Skeletal muscle tissue (tissue), 4 donors: ENCODE measurements around the gene CHRNA4. TPM values are rescaled to one million over a fixed set of nuclear protein-coding genes. Genes with fewer than 3 reads are reported as not detected.

Experiments used
- H3K27ac ChIP-seq: one replicate; pipeline ENCODE4 v1.7.0; 2013; ENCODE audit warnings: mild to moderate bottlenecking, low read depth, low read length, inconsistent platforms
- H3K27me3 ChIP-seq, 3 donors: one replicate each; pipeline ENCODE4 v1.7.0; 2013; ENCODE audit warnings: low read length in 3 of 3; ENCODE audit not compliant: control insufficient read depth in 3 of 3, insufficient read depth in 3 of 3
- H3K36me3 ChIP-seq, 3 donors: one replicate each; pipeline ENCODE4 v1.7.0; 2013; ENCODE audit warnings: low read length in 3 of 3; ENCODE audit not compliant: control insufficient read depth in 3 of 3, insufficient read depth in 3 of 3
- H3K4me1 ChIP-seq, 3 donors: one replicate each; pipeline ENCODE4 v1.7.0; 2013; ENCODE audit warnings: low read length in 3 of 3, mild to moderate bottlenecking in 3 of 3; ENCODE audit not compliant: control insufficient read depth in 3 of 3, insufficient read depth in 3 of 3
- H3K4me3 ChIP-seq, 3 donors: one replicate each; pipeline ENCODE4 v1.7.0; 2013; ENCODE audit warnings: low read length in 3 of 3
- H3K9ac ChIP-seq, 3 donors: one replicate each; pipeline ENCODE4 v1.7.0; 2013; ENCODE audit warnings: low read length in 3 of 3, mild to moderate bottlenecking in 3 of 3, moderate library complexity in 2 of 3, low read depth in 1 of 3
- H3K9me3 ChIP-seq, 3 donors: one replicate each; pipeline ENCODE4 v1.7.0; 2013; ENCODE audit warnings: low read length in 3 of 3; ENCODE audit not compliant: control insufficient read depth in 3 of 3
- total RNA-seq: library from RNA; depleted of rRNA; stranded (reverse); fragments of >200 nt; gene quantifications from one replicate; pipeline ENCODE4 v1.2.3, GENCODE V29; 2014
- donor health status: Osteomylitis.

Gene CHRNA4
- total RNA-seq, 1 donor from 2014 or later, result 0.52 TPM

DNA sequence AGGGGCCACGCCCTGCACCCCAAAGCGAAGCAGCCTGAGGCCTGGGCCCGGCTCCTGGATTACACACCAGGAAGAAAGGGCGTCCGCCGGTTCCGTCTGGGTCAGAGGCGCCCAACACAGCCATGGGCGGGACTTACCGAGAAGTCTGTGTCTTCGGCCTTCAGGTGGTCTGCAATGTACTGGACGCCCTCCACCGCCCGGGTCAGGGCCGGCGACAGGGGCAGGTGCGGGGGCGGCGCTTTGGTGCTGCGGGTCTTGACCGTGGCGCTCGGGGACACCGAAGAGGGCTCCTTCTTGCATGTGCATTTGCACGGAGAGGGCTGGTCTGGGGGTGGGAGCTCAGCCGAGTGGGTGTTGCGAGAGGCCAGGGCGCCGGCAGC lies 11.6 kb downstream of the CHRNA4 start:
- H3K4me1 ChIP-seq, result peaks cover 0 to 4% (median 0%) of the 10 kb centered on the region in 3 donors
- H3K27ac ChIP-seq, result no peak overlapping the region
- H3K9me3 ChIP-seq, result no peaks in the 10 kb centered on the region
- no peak overlapping the region for H3K9ac ChIP-seq
- H3K36me3 ChIP-seq, result no peaks in the 10 kb centered on the region
- peaks cover 30 to 60% (median 55%) of the 10 kb centered on the region in 3 donors for H3K27me3 ChIP-seq
- H3K4me3 ChIP-seq, result no peak overlapping the region

DNA sequence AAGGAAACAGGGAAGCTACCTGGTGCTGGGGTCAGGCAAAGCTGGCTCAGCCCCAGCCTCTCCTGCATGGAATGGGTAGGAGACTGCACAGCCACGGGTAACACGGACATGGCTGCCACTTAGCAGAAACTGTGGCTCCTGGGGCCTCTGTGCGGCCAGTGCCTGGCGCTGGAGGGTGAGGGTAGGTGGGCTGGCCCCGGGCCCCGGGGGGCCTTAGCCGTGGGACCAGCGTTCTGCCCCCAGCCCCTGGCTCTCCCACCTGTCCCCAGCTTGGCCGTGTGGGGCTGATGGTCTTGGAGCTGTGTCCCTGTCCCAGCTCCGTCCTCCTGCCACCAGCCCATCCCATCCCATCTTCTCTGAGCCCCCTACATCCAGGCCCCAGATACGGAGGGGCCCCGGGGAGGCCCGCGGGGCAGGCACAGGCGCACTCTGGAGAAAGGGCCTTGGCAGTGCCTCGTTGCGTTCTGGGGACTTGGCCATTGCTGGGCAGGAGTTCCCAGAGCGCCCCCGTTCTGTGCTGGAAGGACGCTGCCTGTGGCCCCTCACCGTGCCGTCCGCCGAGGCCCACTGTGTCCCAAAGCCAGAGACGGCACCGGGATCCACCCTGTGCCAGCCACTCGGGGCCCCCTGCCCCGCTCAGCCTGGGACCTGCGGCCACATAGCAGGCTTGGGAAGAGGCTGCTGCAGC lies 12.2 kb downstream of the CHRNA4 start:
- no peak overlapping the region for H3K4me3 ChIP-seq
- H3K9ac ChIP-seq, result no peak overlapping the region
- peaks cover 0 to 4% (median 0%) of the 10 kb centered on the region in 3 donors for H3K4me1 ChIP-seq
- H3K27me3 ChIP-seq, result peaks cover 31 to 60% (median 58%) of the 10 kb centered on the region in 3 donors
- no peak overlapping the region for H3K27ac ChIP-seq
- H3K36me3 ChIP-seq, result no peaks in the 10 kb centered on the region
- no peaks in the 10 kb centered on the region for H3K9me3 ChIP-seq

DNA sequence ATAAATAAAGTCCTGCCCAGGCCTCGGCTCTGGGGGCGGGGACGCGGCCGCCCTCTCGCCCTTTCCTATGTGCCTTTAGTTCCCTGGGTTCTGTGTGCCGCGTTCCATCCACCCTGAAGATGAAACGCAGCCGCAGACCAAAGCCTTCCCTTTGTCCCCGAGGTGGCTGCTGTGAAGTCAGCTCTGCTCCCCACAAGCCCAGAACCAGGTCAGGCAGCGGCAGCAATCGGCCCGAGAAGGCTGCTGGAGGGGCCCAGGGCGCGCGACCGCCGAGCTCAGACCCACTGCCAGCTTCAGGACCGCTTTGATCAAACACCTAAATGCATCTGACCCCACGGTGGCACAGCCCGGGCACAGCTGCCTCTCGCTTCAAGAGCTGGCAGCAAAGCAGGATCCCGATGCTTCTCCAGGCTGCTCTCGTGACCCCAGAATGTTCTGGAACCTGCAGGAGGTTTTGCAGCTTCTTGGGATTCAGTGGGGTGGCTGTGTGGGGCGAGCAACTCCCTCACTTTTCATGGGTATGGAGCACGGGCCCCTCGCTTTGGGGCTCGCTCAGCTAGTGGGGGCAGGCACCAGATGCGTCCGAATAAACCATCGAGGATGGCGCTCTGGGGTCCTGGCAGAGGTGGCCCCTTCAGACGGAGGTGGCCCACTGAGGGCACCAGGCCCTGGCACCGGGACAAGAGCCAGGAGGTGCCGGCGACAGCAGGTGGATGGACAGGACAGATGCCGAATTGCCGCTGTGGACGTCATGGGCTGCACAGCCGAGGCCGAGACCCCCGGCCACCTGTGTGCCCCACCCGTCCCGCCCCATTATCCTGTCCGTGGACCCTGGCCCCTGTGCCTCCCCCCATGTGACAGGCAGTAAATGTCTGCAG lies 13.0 kb downstream of the CHRNA4 start:
- Histone ChIP-seq H3K9me3 (no peaks in the 10 kb centered on the region), H3K27me3 (peaks cover 38 to 67% (median 64%) of the 10 kb centered on the region in 3 donors), H3K36me3 (no peaks in the 10 kb centered on the region), H3K9ac (no peak overlapping the region), H3K4me1 (peaks cover 0 to 4% (median 0%) of the 10 kb centered on the region in 3 donors), H3K4me3 (no peak overlapping the region), H3K27ac (no peak overlapping the region)

DNA sequence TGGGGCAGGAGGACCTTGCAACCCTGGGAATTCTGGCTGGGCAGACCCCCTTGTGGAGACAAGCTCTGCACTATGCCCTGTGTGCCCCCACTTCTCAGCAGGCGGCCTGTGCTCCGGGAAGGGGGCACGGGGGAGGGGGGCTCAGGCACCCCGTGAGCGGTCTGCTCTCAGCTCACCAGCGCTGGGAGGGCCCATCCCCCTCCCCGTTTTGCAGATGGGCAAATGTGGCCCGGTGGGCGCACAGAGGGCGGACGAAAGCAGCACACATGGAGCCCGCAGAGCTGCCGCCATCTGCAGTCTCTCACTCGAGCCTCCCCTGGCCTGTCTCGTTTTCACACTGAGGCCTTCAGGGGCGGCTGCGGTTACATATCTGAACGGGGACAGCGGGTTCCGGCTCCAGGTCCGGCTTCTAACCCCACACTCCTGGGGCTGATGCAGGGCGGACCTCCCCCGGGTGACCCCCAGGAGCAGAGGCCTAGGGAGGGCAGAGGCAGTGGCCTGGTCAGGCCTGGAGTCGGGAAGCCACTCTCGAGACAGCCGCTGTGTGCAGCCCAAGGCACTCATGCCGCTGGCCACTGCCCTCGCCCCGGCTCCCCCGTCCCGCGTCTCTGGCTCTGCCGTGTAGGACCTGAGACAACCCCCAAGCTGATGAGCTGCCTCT lies 13.9 kb downstream of the CHRNA4 start:
- Histone ChIP-seq H3K27me3 (peaks cover 44 to 69% (median 63%) of the 10 kb centered on the region in 3 donors), H3K36me3 (no peaks in the 10 kb centered on the region), H3K9ac (no peak overlapping the region), H3K4me3 (no peak overlapping the region), H3K27ac (no peak overlapping the region), H3K4me1 (peaks cover 0 to 4% (median 0%) of the 10 kb centered on the region in 3 donors), H3K9me3 (no peaks in the 10 kb centered on the region)

DNA sequence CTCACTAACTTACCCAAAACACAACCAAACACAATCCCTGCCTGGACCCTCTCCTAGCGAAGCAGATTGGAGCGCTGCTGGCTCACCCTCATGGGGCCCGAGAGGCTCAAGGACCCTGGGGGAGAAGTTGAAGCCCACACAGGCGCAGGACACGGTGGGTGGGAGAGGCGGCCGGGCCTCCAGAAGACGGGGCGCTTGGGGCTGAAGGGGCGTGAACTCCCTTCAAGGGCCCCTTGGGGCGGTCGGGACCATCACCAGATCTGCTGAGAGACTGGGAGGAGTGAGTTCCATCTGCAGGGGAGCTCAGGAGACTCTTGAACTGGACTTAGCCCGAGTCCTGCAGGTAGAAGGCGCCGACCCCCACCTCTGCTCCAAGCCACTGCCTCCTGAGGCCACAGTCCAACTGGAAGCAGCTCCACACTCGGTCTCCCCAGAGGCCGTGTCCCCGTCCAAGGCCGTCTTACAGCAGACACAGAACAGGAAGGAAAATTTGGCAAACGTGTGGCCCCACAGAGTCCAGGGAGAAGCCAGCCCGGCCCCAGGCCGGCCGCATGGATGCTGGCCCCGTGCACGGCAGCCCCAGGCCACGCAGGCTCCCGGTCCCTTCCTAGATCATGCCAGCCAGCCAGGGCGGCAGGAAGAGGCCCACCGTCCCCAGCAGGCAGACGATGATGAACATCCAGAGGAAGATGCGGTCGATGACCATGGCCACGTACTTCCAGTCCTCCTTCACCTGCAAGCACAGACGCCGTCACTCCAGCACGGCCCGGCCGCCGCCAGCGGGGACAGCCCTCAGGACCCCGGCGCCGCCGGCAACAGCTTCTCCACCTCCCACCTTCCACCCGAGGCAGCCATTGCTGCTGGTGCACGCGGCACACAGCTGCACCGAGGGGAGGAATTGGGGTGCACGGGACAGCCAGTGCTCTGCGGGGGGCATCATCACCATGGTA lies 14.7 kb downstream of the CHRNA4 start:
- Histone ChIP-seq H3K27me3 (peaks cover 48 to 70% (median 65%) of the 10 kb centered on the region in 3 donors), H3K9ac (no peak overlapping the region), H3K4me1 (peaks cover 0 to 4% (median 0%) of the 10 kb centered on the region in 3 donors), H3K36me3 (no peaks in the 10 kb centered on the region), H3K9me3 (no peaks in the 10 kb centered on the region), H3K4me3 (no peak overlapping the region), H3K27ac (no peak overlapping the region)

DNA sequence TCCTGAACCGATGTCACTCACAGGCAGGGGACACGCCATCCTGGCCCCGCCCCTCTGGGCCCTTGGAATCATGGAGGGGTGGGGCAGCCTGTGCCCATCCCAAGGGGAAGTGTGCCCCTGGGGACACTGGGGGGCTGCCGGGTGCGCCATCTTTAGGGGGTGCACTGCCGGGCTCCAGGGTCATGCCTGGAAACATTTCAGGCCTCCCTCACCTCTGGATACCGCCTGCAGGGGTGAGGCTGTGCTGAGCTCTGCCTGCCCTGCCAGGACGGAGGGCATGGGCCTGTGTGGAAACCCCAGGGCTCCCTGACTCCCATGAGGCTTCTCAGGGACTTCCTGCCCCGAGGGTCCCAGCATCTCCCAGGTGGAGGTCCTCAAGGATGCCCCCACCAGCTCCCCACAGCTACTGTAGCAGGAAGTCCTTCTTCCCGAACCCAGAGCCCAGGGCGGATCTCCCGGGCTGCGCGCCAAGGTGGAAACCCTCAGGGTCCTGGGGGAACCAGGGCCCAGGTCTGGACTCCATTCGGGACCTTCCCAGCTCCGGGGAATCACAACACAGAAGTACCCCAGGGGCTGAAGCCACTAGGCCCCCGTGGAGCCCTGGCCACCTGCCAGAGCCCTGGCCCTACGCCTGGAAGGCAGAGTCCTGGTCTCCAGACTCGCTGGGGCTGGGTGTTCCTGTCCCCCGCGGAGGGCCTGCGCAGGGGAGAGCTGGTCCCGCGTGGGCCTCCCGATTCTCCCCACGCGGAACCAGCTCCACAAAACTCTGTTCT lies 15.6 kb downstream of the CHRNA4 start:
- no peaks in the 10 kb centered on the region for H3K36me3 ChIP-seq
- no peaks in the 10 kb centered on the region for H3K9me3 ChIP-seq
- H3K4me1 ChIP-seq, result peaks cover 0 to 4% (median 0%) of the 10 kb centered on the region in 3 donors
- H3K4me3 ChIP-seq, result no peak overlapping the region
- no peak overlapping the region for H3K27ac ChIP-seq
- H3K9ac ChIP-seq, result no peak overlapping the region
- peaks cover 56 to 70% (median 69%) of the 10 kb centered on the region in 3 donors for H3K27me3 ChIP-seq

DNA sequence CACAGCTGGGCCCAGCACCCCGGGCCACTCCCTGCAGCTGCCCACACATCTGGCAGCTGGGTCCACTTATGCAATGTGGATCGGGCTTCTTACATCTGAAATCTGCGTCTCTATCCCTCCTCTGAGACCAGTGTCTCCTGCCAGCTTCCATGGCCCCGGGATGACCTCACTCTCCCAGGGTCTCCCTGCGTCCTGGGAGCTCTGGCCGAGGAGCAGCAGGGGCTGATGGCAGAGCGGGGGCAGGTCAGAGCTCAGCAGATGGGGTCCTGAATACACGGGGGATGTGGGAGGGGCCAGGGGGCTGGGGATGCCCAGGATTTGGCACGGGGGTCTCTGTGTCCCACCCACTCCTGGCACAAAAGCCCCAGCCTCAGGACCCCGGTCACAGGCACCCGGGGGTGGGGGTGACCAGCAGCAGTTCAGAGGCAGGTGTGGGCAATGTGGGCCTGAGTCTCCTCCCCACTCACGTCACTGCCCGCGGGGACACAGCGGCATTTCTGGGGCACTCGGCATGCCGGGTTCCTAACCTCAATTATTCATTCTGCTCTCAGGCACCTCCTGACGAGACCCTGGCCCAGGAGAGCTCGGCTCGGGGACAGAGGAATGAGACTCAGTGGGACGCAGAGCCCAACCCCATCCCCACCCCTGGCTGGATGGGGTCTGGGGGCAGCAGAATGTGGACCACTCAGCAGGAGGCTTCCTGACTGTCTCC lies 16.4 kb downstream of the CHRNA4 start:
- Histone ChIP-seq H3K9ac (no peak overlapping the region), H3K9me3 (no peaks in the 10 kb centered on the region), H3K36me3 (no peaks in the 10 kb centered on the region), H3K27ac (no peak overlapping the region), H3K27me3 (peaks cover 56 to 70% (median 69%) of the 10 kb centered on the region in 3 donors), H3K4me1 (peaks cover 0 to 4% (median 0%) of the 10 kb centered on the region in 3 donors), H3K4me3 (no peak overlapping the region)

DNA sequence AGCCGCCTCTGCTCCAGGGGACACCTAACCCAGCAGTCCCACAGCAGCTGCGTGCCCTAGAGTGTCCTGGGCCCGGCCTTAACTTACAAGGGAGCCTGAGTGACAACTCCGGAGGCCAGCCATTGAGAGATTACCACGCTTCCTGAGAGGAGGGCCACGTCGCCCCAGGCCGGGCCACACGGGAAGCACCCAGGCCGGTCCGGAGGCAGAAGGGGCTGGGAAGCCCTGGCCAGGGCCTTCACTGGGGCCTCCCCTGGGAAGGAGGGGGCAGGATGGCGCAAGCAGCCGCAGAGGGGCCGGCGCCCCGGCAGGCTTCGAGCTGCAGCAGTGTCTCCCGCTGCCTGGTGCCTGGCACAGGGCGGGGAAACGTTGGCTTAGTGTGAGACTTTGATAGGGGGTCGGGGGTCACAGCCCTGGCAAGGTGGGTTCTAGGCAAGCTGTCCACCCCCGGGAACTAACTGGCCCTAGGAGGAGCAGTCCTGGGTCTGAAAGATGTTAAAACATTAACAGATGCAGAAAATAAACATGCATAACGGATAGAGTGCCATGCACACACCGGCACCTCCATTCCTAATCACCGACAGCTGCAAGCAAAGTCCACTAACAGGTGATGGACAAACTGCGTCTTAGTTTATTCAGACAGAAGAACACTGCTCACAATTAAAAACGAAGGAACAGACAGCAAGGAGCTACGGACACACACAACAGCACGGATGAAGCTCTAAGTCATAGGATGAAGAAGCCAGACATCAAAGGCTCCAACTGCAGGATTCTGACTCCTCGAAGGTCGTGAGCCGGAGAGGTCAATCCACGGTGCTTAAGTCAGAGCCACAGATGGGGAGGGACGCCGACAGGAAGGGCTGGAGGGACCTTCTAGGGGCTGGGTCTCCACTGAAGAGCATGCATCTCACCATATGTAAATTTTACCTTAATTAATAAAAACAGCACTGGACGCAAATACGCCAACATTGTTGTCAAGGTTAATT lies 17.4 kb downstream of the CHRNA4 start:
- no peaks in the 10 kb centered on the region for H3K36me3 ChIP-seq
- no peak overlapping the region for H3K9ac ChIP-seq
- no peak overlapping the region for H3K27ac ChIP-seq
- H3K9me3 ChIP-seq, result no peaks in the 10 kb centered on the region
- H3K4me3 ChIP-seq, result no peak overlapping the region
- peaks cover 56 to 66% (median 64%) of the 10 kb centered on the region in 3 donors for H3K27me3 ChIP-seq
- peaks cover 0 to 4% (median 0%) of the 10 kb centered on the region in 3 donors for H3K4me1 ChIP-seq
